ENCODE results near the gene RHOT1. TPM values are rescaled to one million over a fixed set of nuclear protein-coding genes. Genes with fewer than 3 reads are reported as not detected.

Gene RHOT1
- 26.4 and 30.0 TPM in 2 replicates for total RNA-seq

DNA sequence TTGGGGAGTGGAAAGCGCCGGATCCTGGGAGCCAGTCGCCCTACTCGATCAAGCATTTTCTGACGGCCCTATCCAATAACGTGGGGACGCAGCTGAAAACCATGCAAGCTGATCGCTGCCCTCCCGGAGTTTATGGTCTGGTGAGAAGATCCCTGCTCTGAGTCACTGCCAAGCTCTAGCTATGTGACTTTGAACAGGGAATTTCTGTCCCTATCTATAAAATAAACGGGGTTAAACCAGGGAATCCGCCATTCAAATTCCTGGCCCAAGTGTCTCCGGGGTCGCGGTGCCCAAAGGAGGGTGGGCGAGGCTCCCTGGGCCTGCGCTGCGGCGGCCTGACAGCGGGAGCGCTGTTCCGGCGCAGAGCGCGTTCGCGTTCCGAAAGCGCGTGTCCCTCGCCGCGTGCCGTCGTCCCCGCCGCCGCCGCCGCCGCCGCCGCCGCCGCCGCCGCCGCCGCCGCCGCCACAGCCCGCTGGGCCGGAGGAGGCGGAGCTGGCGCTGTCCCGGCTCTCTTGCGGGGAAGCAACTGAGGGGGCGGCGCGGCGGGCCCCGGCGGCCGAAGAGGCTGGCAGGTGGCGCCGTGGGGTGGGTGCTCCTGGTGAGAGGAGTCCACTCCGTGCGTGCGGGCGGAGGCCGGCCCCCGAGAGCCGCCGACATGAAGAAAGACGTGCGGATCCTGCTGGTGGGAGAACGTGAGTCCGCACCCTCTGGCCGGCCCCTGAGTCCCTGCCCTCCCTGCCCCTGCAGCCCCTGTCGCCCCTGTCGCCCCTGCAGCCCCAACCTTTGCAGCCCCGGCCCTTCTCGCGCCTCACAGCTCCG, at the start of gene RHOT1:
RHOT1 (plus strand) TSS at position 465 of the 819 bp plus-strand sequence; CDS start at position 656, 191 bp downstream.

GRCh38 chr17:32265192-32265923, 123.1 kb downstream of the RHOT1 start, which contains the start of gene RHBDL3:
RHBDL3 (plus strand) TSS chr17:32265832; CDS start chr17:32266190, 358 bp downstream.

Other genes with a start within 250 kb of the RHOT1 start
- 17.5 and 20.4 TPM in 2 replicates for gene UTP6, start 240.8 kb upstream of the RHOT1 start, total RNA-seq
- 10.3 and 12.6 TPM in 2 replicates for gene SUZ12, start 205.5 kb upstream of the RHOT1 start, total RNA-seq
- gene LRRC37B, start 135.1 kb upstream of the RHOT1 start, total RNA-seq = 4.9 and 7.1 TPM in 2 replicates
- not detected in 2 replicates for gene RHBDL3, start 123.3 kb downstream of the RHOT1 start, total RNA-seq
- 4.7 and 10.3 TPM in 2 replicates for gene C17orf75, start 199.7 kb downstream of the RHOT1 start, total RNA-seq
- gene ZNF207, start 207.7 kb downstream of the RHOT1 start, total RNA-seq = 91.7 and 101 TPM in 2 replicates